ENCODE data around the gene SNX14. TPM values are rescaled to one million over a fixed set of nuclear protein-coding genes. Genes with fewer than 3 reads are reported as not detected.

The SNX14 gene
- total and polyA plus RNA-seq, 11 donors = 23.3 to 41.8 (median 31.8) TPM

GRCh38 chr6:85476532-85476931 lies 117.1 kb downstream of the SNX14 start:
- H3K27ac ChIP-seq = no peak overlapping the region
- H3K4me1 ChIP-seq = no peaks in the 10 kb centered on the region
- H3K36me3 ChIP-seq = peaks cover 0 to 10% (median 0%) of the 10 kb centered on the region in 9 donors
- ATAC-seq = no peak
- intact Hi-C loops (cut with DNase I) = no loop called here
- no peak for TF ChIP-seq CTCF (IDR thresholded peaks at IDR 0.05)
- no peak for TF ChIP-seq POLR2A (IDR thresholded peaks at IDR 0.05)
- no peak overlapping the region for H3K4me3 ChIP-seq
- H3K27me3 ChIP-seq = no peaks in the 10 kb centered on the region
- H3K9me3 ChIP-seq = peaks cover 0 to 14% (median 2%) of the 10 kb centered on the region in 12 donors
- WGBS, 4 donors = 88 to 93% (median 92%) methylated on average over 4 of the region's 4 CpGs
- DNase-seq = no peak

- Histone ChIP-seq H3K9me3 (peaks cover 0 to 14% (median 2%) of the 10 kb centered on the region in 12 donors), H3K27ac (no peak overlapping the region), H3K4me3 (no peak overlapping the region), H3K4me1 (no peaks in the 10 kb centered on the region), H3K27me3 (no peaks in the 10 kb centered on the region), H3K36me3 (peaks cover 0 to 22% (median 0%) of the 10 kb centered on the region in 9 donors)
- ATAC-seq = no peak
- TF ChIP-seq POLR2A (IDR thresholded peaks at IDR 0.05) (no peak), CTCF (IDR thresholded peaks at IDR 0.05) (no peak)
- WGBS, 4 donors = 88 to 97% (median 95%) methylated on average over 1 of the region's 1 CpG
- intact Hi-C loops (cut with DNase I) = no loop called here
- no peak for DNase-seq
These were observed 119.9 kb downstream of the SNX14 start for GRCh38 chr6:85473748-85474147.

GRCh38 chr6:85472744-85473143 lies 120.9 kb downstream of the SNX14 start:
- Histone ChIP-seq H3K27ac (no peak overlapping the region), H3K9me3 (peaks cover 0 to 14% (median 2%) of the 10 kb centered on the region in 12 donors), H3K27me3 (no peaks in the 10 kb centered on the region), H3K4me1 (no peaks in the 10 kb centered on the region), H3K4me3 (no peak overlapping the region), H3K36me3 (peaks cover 0 to 29% (median 0%) of the 10 kb centered on the region in 9 donors)
- WGBS, 4 donors = 75 to 82% (median 77%) methylated on average over 1 of the region's 1 CpG
- DNase-seq (no peak), ATAC-seq (no peak)
- TF ChIP-seq POLR2A (IDR thresholded peaks at IDR 0.05) = no peak
- TF ChIP-seq CTCF (IDR thresholded peaks at IDR 0.05) = no peak
- intact Hi-C loops (cut with DNase I) = no loop called here

GRCh38 chr6:85470023-85470410 lies 123.6 kb downstream of the SNX14 start:
- DNase-seq = no peak
- H3K9me3 ChIP-seq = no peaks in the 10 kb centered on the region
- peaks cover 0 to 11% (median 0%) of the 10 kb centered on the region in 12 donors for H3K4me1 ChIP-seq
- intact Hi-C loops (cut with DNase I) = no loop called here
- no peak overlapping the region for H3K27ac ChIP-seq
- ATAC-seq = no peak
- no peaks in the 10 kb centered on the region for H3K27me3 ChIP-seq
- peaks cover 0 to 33% (median 0%) of the 10 kb centered on the region in 9 donors for H3K36me3 ChIP-seq
- TF ChIP-seq CTCF (IDR thresholded peaks at IDR 0.05) = no peak
- TF ChIP-seq POLR2A (IDR thresholded peaks at IDR 0.05) = no peak
- no peak overlapping the region for H3K4me3 ChIP-seq
- 48 to 76% (median 60%) methylated on average over 2 of the region's 2 CpGs for WGBS, 4 donors

All from heart left ventricle (tissue), 16 donors.